Measurements from ENCODE around the gene SLC13A3. TPM values are rescaled to one million over a fixed set of nuclear protein-coding genes. Genes with fewer than 3 reads are reported as not detected.

Gene SLC13A3
- total RNA-seq, 1 donor: 3.0 TPM

DNA sequence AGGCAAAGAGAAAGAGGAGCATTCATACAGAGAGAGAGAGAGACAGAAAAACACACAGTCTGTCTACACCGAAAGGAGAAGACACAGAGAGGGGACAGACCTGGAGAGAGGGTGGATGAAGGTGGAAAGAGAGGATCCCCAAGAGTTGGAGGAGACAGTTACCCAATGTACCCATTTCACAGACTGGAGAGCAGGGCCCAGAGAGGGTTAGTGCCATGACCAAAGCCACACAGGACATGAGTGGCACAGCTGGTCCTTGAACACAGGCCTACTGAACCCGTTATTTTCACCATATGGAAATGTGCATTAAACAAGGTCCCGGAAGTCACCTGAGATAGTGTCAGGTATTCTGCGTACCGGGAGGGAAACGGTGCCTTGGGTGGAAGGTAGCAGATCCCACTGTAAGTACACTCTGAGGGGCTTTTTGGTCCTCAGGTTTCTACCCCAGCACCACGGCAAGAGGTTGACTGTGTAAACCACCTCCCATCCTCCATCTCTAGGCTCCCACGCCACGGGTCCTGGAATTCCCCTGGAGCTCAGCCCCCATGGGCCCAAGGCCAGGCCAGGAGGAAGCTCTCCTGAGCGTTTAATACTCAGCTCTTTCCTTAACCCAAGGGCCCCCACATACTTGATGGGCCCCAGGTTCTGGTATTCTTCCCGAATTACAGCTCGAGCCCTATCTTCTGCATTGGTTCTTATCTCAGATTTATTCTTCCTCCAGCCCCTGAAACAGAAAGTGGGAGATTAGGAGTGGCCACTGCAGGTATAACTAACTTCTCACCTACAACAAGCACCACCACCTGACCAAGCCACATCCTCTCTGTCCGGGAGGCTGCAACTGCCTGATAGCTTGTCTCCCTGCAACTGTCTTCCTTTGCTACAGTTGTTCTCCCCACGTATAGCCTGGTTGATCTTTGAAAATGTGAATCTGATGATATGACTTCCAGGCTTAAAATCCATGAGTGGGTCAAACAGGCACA, 62.4 kb downstream of the SLC13A3 start:
- no peak for DNase-seq (ENCODE audit: low read depth)

DNA sequence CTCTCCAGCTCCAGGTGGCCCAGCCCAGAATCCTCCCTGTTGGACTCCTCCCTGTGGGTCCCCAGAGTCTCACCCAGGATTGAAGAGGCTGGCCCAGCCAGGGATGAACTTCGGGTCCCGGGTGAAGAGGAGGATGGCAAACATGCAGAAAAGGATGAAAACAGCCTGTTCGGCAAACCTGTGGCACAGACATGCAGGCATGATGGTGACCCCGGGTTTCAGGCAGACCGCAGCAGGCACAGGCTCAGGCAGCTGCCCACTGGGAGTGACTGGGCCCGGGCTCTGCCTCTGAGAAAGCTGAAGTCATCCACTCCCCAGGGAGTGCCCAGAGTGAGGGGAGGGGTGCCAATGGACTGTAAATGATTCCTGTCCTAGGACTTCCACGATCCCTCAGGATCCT, 63.3 kb downstream of the SLC13A3 start:
- no peak for DNase-seq (ENCODE audit: low read depth)
- no peak overlapping the region for H3K4me3 ChIP-seq (ENCODE audit: low read depth, low read length)
- TF ChIP-seq, protein P1, sequence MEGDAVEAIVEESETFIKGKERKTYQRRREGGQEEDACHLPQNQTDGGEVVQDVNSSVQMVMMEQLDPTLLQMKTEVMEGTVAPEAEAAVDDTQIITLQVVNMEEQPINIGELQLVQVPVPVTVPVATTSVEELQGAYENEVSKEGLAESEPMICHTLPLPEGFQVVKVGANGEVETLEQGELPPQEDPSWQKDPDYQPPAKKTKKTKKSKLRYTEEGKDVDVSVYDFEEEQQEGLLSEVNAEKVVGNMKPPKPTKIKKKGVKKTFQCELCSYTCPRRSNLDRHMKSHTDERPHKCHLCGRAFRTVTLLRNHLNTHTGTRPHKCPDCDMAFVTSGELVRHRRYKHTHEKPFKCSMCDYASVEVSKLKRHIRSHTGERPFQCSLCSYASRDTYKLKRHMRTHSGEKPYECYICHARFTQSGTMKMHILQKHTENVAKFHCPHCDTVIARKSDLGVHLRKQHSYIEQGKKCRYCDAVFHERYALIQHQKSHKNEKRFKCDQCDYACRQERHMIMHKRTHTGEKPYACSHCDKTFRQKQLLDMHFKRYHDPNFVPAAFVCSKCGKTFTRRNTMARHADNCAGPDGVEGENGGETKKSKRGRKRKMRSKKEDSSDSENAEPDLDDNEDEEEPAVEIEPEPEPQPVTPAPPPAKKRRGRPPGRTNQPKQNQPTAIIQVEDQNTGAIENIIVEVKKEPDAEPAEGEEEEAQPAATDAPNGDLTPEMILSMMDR (IDR thresholded peaks at IDR 0.05; ENCODE audit: insufficient read depth, low read length): no peak

More for the DNA sequence above, 62.4 kb downstream of the SLC13A3 start:
- H3K4me3 ChIP-seq (ENCODE audit: low read depth, low read length): no peak overlapping the region
- TF ChIP-seq, protein P1 (IDR thresholded peaks at IDR 0.05; ENCODE audit: insufficient read depth, low read length): no peak

DNA sequence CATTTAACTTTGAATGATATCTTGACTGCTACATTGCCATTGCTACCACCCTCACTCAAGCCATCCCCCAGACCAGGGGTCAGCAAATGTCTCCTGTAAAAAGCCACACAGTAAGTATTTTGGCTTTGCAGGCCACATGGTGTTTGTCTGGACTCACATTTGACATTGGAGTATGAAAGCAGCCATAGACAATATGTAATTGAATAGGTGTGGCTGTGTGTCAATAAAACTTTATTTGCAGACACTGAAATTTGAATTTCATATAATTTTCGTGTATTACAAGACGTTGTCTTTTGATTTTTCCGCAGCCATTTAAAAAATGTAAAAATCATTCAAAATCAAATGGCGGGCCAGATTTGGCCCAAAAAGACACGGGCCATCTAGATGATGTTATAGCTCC, 64.5 kb downstream of the SLC13A3 start:
- no peak overlapping the region for H3K4me3 ChIP-seq (ENCODE audit: low read depth, low read length)
- DNase-seq (ENCODE audit: low read depth): no peak
- TF ChIP-seq, protein P1 (IDR thresholded peaks at IDR 0.05; ENCODE audit: insufficient read depth, low read length): no peak

DNA sequence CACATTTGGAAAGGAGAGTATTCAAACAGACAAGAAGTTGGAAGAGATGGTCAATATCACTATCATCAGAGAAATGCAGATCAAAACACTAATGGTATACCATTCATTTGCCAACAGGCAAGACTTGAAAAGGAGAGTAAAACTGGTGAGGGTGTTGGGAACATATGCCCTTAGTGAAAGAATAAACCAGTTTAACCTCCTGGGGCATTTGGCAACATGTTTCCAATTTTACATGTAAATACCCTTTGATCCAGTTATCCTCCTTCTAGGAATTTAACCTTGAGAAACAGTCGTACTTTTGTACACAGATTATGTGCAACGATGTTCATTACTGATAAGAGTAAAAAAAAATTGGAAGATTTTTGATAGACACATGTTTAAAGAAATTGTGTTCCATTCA, 66.8 kb downstream of the SLC13A3 start:
- TF ChIP-seq, protein P1 (IDR thresholded peaks at IDR 0.05; ENCODE audit: insufficient read depth, low read length): no peak
- no peak for DNase-seq (ENCODE audit: low read depth)

DNA sequence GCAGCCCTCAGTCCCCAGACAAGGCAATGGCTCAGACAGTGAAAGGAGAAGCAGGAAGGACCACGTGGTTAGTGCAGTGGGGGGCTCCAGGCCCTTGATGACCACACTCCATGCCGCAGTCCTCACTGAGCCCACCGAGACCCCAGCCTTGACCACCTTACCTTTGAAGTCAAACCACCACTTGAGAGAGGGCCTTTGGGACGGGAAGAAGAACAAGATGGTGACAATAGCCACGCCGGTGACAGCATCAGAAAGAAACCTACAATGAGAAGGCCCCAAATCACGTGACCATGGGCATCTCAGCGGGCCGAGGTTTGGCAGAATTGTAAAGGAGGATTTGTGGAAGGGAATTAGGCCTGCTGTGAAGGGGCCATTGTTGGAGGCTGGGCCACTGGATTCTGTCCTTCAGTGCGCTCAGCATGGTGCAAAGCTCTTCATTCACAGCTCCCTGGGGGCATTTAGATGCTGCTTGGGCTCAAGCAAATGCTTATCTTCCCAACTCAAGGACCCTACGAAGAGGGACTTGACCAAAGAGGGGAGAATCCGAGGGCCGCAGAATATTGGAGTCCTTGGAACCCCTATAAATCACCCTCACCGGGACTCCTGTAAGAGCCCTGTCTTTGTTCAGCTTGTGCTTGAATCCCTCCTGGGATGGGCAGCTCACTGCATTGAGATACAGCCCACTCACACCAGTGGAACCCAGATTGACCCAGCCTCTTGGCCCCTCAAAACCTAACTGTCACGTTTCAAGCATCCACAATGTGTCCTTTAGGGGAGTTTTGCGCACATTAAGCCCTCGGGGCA, 67.6 kb downstream of the SLC13A3 start:
- TF ChIP-seq, protein P1 (IDR thresholded peaks at IDR 0.05; ENCODE audit: insufficient read depth, low read length): no peak
- DNase-seq (ENCODE audit: low read depth): no peak

More for the DNA sequence above, 66.8 kb downstream of the SLC13A3 start:
- no peak overlapping the region for H3K4me3 ChIP-seq (ENCODE audit: low read depth, low read length)

DNA sequence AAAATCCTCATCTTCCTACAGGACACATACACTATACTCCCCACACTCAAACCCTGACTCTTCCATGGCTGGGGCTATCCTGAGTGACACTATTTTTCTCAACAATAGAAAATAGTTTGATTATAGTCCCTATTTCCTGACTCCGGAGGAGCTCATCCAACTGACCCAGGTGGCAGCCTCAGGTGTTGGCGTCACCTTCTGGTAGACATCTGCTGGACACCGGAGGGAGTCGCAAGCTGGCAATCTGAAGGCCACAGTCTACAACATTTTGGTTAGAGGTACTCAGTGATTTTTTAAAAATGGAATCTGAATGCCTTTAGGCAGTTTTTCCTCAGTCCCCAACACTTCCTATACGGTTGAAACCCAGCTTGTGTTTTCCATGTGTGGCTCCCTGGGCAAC, 68.6 kb downstream of the SLC13A3 start:
- TF ChIP-seq, protein P1 (IDR thresholded peaks at IDR 0.05; ENCODE audit: insufficient read depth, low read length): no peak
- no peak for DNase-seq (ENCODE audit: low read depth)
- H3K4me3 ChIP-seq (ENCODE audit: low read depth, low read length): no peak overlapping the region

More for the DNA sequence above, 67.6 kb downstream of the SLC13A3 start:
- no peak overlapping the region for H3K4me3 ChIP-seq (ENCODE audit: low read depth, low read length)
